PFSK-1 (cell line): ENCODE measurements around the gene KMT2B.

Experiments
- FOXP2 ChIP-seq: optimal IDR thresholded peaks from 2 replicates; pipeline ENCODE3; 2011; ENCODE audit warnings: borderline replicate concordance, control low read depth, inconsistent platforms; ENCODE audit not compliant: insufficient read depth; ENCODE audit errors: extremely low read length, extremely low read depth
- POLR2AphosphoS5 ChIP-seq: IDR thresholded peaks from 2 replicates; pipeline ENCODE4 v1.6.1; 2012; ENCODE audit warnings: low read depth, mild to moderate bottlenecking, control low read depth, low read length, moderate library complexity
- REST ChIP-seq, 2 experiments: IDR thresholded peaks; 2 replicates each; pipeline versions ENCODE4 v1.6.1 to v1.8.0; 2011 to 2012; ENCODE audit warnings: low read depth in 2 of 2, low read length in 2 of 2, control low read depth in 1 of 2, inconsistent platforms in 1 of 2, mild to moderate bottlenecking in 1 of 2, moderate library complexity in 1 of 2; ENCODE audit not compliant: insufficient read depth in 1 of 2
- SIN3A ChIP-seq: IDR thresholded peaks from 2 replicates; pipeline ENCODE4 v1.6.1; 2012; ENCODE audit warnings: mild to moderate bottlenecking, low read length, moderate library complexity, borderline replicate concordance; ENCODE audit not compliant: insufficient read depth
- TAF1 ChIP-seq: IDR thresholded peaks from 2 replicates; pipeline ENCODE4 v1.6.1; 2012; ENCODE audit warnings: low read length, control low read depth, borderline replicate concordance; ENCODE audit not compliant: insufficient read depth

Gene KMT2B

GRCh38 chr19:35745328-35746086 lies 27.7 kb downstream of the KMT2B start, which contains the start of the genes PSENEN and U2AF1L4:
Gene PSENEN, plus strand, starts transcription at chr19:35745651. Its CDS starts 280 bp downstream, at chr19:35745931.
Gene U2AF1L4, minus strand, starts transcription at chr19:35745418. Its CDS starts 27 bp downstream, at chr19:35745391.
- TF ChIP-seq FOXP2 (no peak), POLR2AphosphoS5 (peak; percentile 73; the same call in 1 of the 2 replicates), TAF1 (peak; percentile 44; the same call in 1 of the 2 replicates), SIN3A (0 out of 2 replicates have a peak, but pooled peaks have one; percentile 12), REST (IDR thresholded peaks at IDR 0.05; ENCODE audit: insufficient read depth in 1 of 2, low read depth in 2 of 2, low read length in 2 of 2) (0 out of 4 replicates have a peak, but pooled peaks of 1 of the 2 experiments have one; percentile 3)

- TF ChIP-seq POLR2AphosphoS5 (no peak), FOXP2 (no peak), SIN3A (no peak), REST (IDR thresholded peaks at IDR 0.05; ENCODE audit: insufficient read depth in 1 of 2, low read depth in 2 of 2, low read length in 2 of 2) (no peak), TAF1 (no peak)
Observed at GRCh38 chr19:35746087-35746462, 28.3 kb downstream of the KMT2B start.

- TF ChIP-seq FOXP2, result no peak
- no peak for TF ChIP-seq POLR2AphosphoS5
- no peak for TF ChIP-seq REST (IDR thresholded peaks at IDR 0.05; ENCODE audit: insufficient read depth in 1 of 2, low read depth in 2 of 2, low read length in 2 of 2)
- no peak for TF ChIP-seq TAF1
- no peak for TF ChIP-seq SIN3A
Observed at GRCh38 chr19:35746531-35746930, 28.7 kb downstream of the KMT2B start.

- TF ChIP-seq POLR2AphosphoS5 (peak; percentile 84), SIN3A (peak; percentile 71; the same call in 1 of the 2 replicates), TAF1 (0 out of 2 replicates have a peak, but pooled peaks have one; percentile 42), REST (IDR thresholded peaks at IDR 0.05; ENCODE audit: insufficient read depth in 1 of 2, low read depth in 2 of 2, low read length in 2 of 2) (no peak)
Observed at GRCh38 chr19:35748106-35749020, 30.6 kb downstream of the KMT2B start, which contains the start of gene LIN37. Gene LIN37, plus strand, starts transcription at chr19:35748576. Its CDS starts 149 bp downstream, at chr19:35748725.
